GM21723 (cell line): ENCODE measurements around the gene TOP3A.
"Not testable (repeated sequence)": the region's sequence is repeated elsewhere in the genome, so short reads cannot be mapped to it uniquely, and the experiment has no call there.

Source experiments
- ATAC-seq: cut with Tn5 transposase; IDR thresholded peaks from one replicate; pipeline ENCODE4 v1.9.1; 2021; ENCODE audit warnings: mild to moderate bottlenecking, moderate library complexity; ENCODE audit not compliant: unreplicated experiment

Gene TOP3A, protein sequence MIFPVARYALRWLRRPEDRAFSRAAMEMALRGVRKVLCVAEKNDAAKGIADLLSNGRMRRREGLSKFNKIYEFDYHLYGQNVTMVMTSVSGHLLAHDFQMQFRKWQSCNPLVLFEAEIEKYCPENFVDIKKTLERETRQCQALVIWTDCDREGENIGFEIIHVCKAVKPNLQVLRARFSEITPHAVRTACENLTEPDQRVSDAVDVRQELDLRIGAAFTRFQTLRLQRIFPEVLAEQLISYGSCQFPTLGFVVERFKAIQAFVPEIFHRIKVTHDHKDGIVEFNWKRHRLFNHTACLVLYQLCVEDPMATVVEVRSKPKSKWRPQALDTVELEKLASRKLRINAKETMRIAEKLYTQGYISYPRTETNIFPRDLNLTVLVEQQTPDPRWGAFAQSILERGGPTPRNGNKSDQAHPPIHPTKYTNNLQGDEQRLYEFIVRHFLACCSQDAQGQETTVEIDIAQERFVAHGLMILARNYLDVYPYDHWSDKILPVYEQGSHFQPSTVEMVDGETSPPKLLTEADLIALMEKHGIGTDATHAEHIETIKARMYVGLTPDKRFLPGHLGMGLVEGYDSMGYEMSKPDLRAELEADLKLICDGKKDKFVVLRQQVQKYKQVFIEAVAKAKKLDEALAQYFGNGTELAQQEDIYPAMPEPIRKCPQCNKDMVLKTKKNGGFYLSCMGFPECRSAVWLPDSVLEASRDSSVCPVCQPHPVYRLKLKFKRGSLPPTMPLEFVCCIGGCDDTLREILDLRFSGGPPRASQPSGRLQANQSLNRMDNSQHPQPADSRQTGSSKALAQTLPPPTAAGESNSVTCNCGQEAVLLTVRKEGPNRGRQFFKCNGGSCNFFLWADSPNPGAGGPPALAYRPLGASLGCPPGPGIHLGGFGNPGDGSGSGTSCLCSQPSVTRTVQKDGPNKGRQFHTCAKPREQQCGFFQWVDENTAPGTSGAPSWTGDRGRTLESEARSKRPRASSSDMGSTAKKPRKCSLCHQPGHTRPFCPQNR

DNA sequence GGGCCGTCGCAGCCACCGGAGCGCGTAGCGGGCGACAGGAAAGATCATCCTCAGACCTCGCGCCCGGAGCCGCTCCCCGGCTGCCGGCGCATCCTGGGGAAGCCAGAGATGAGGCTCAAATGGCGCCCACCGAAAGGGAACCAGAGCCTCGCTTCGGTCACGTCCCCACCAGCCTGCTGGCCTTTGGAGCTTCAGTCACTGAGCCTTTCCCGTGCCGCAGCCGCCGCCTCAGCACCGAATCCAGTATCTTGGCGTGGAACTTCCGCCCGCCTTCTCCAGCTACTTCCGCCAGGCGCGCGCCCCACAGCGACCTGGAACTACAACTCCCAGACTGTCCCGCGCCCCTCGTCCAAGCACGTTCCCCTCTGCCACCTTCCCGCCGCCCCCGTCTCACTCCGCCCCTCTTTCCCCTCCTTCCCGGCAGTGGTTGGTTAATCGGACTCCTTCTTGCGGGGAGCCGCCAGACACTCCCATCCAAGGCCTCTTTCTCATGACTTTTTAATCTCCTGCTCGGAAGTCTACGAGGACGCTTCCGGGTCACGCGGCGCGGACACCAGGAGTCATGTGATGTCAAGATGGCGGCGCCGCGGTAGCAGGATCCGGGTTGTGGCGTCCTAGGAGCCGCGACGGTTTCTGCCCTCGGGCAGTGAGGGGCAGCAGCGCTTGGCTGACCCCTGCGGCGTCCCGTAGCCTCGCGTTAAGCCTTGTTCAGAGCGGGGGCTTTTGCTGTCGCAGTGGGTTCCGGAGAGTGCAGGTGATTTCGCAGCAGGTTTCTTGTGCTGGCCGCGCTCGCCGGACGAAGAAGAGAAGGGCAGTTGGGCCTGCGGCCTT lies at the start of gene TOP3A, which contains the start of gene SMCR8:
TSS of gene TOP3A (minus strand) at position 264 of the 831 bp plus-strand sequence. CDS start at position 48, 216 bp downstream.
TSS of gene SMCR8 (plus strand) at position 563 of the 831 bp plus-strand sequence. CDS start 497 bp downstream, outside the sequence.
- ATAC-seq: peak; percentile 81

DNA sequence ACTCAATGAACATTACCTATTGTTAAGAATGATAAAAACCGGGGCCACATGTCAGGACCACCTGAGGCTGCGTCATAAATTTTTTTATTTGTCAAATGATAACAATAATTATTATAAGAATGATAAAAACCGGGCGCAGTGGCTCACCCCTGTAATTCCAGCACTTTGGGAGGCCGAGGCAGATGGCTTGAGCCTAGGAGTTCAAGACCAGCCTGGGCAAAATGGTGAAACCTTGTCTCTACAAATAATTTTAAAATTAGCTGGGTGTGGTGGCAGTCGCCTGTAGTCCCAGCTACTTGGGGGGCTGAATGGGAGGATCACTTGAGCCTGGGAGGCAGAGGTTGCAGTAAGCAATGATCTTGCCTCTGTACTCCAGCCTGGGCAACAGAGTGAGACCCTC lies 49.4 kb upstream of the TOP3A start:
- no peak for ATAC-seq

DNA sequence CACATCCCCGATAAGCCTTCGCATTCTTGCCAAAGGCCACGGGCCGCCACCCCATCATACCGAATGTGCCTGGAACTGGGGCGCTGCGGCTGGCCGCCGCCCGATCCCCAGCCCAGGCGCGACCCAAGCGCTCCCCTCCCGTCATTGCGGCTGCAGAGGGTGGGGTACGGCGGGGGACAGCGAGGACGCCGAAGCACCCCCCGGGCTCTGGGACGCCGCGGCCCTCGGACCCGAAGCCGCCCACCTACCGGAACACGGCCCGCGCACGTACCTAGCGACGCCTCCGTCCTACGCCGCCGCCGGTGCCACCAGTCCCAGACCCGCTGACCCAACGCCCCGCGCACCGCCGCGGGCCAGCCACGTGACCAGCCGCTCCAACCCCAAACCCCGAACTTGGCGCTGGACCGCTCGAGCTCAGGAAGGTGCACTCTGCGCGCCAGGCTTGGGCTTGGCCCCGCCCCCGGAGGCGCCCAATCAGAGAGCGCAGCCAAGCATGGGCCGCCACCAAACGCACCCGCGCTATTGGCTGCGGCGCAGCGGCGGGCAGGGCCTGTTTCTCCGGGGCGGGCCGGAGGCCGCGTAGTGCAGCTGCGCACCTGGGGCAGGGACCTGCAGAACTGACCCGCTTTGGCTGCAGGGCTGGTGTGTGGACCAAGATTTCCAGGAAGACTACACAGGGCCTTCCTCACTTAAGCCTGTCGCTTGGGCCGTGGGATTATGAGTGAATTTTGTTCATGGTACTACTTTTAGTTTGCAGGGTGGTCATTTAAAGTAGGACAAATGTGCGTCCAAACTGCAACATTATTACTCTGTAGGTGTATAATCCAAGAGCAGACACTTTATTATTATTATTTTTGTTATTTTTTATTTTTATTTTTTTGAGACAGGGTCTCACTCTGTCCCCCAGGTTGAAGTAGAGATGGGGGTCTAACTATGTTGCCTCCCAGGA lies 48.6 kb upstream of the TOP3A start, which contains the start of gene SHMT1:
TSS of gene SHMT1 (minus strand) at position 450 of the 949 bp plus-strand sequence. CDS start 7,569 bp downstream, outside the sequence.
- ATAC-seq: peak; percentile 95

DNA sequence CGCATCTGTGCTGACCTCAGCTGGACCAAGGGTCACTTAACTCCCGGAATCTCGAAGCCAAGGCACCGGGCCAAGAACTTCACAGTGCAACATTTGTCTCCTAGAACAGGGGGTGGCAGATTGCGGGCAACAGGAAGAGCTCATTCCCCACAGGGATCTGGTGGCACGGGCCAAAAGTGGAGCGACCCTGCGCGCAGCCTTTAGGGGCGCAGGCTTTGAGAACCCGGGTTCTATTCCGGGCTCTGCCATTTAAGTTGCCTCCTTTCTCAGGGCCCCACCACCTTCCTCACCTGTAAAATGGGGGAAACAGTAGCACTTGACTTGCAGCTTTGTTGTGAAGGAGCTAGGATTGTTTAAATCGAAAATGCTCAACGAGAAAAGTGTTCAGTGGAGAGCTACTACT lies 47.9 kb upstream of the TOP3A start:
- ATAC-seq: peak; percentile 7

DNA sequence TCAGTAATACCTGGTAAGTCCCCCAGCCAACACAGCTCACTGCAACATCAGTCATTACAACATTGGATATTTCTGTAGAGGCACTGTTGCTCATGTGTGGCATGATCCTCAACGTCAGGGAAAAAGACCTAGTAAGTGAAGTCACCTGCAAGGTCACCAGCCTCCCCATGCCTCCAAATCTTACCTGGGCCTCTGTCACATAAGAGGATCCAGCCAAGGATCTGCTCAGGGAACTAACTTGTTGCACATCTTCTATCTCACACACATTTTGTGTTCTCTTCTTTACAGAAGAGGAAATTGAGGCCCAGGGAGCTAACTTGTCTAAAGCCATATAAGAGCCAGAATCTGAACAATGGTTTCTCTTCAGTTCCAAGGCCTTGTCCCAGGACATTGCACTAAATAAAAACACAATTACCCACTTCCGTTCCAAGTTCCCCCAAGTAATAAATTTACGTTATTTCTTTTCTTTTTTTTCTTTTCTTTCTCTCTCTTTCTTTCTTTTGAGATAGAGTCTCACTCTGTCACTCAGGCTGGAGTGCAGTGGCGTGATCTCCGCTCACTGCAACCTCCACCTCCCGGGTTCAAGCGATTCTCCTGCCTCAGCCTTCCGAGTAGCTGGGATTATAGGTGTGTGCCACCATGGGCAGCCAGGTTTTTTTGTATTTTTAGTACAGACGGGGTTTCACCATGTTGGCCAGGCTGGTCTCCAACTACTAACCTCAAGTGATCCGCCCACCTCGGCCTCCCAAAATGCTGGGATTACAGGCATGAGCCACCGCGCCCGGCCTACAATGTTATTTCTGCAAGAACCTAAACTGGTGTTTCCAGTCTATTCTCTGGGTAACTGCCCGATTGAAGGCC lies 47.3 kb upstream of the TOP3A start:
- ATAC-seq: no peak

DNA sequence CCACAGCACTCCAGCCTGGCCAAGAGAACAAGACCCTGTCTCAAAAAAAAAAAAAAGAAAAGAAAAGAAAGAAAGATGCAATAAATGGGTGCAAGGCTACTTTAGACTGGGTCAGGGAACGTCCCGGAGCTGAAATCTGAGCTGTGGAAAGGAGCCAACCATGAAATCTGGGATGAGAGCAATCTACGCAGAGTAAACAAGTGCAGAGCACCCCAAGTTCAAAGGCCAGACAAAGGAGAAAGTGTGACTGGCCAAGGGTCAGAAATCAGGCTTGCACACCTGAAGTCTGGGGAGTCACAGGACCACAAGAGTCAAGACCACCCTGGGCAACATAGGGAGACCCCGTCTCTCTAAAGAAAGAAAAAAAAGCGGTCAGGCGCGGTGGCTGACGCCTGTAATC lies 45.7 kb upstream of the TOP3A start:
- no peak for ATAC-seq

DNA sequence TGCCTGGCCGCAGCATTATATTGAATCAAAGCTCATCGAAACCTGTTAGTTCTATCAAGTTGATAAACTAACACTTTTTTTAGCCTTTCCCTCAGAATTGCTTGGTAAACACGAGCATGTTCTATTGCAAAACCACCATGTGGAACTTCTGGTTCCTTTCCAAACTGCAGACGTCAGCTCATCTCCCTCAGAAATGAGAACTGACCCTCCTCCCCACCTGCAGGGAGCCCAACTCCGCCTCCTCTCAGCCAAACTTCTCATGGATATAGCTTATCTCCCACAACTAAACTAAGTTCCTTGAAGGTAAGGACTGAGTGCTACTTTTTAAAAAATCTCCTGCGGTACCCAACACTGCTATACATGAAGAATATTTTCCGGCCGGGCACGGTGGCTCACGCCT lies 41.8 kb upstream of the TOP3A start:
- ATAC-seq: no peak

DNA sequence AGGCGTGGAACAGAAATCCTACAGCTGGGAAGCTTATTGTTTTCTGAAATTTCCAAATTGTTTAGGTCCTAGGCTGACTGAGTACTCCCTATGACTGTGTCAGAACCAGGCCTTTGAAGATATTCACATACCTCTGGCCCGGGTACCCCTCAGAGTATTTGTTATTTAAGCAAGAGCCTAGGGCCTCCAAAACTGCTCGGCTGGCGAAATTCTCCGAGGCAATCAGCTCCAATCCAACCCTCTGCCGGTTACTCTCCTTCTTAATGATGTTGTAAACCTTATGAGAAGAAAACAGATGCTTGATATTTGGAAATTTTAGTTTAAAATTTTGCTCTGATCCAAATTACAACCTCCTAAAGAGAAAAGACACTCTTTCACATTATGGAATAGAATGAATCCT lies 38.7 kb upstream of the TOP3A start:
- no peak for ATAC-seq

DNA sequence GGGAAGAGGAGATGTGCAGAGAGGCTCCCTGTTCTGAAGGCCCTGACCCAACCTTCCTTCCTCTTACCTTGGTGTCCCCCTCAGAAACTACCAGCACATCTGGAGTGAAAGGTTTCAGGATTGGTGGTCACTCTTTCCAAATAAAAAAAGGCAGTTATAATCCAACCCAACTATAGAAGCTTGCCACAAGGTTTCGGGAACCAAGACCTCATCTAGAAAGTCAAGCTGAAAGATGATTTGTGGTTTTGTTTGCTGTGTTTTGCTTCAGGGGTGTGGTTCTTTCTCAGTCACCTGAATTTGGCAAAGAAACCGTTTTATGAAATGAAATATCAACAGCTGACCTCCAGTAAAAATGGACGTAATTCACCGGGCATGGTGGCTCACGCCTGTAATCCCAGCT lies 29.2 kb upstream of the TOP3A start:
- no peak for ATAC-seq

DNA sequence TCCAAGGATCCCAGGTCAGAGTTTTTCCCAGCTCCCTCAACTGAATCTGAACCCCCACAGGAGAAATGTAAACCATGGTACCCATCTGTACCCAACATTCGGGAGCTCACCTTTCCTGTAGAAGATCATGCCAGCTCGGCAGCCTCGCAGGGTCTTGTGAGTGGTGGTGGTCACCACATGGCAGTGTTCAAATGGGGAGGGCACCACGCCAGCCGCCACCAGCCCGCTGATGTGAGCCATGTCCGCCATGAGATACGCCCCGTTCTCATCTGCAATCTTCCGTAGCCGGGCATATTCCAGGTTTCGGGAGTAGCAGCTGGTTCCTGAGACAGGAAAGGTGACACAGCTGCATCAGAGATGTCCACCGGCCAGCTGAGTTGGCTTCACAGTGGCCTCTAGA lies 25.1 kb upstream of the TOP3A start:
- no peak for ATAC-seq

DNA sequence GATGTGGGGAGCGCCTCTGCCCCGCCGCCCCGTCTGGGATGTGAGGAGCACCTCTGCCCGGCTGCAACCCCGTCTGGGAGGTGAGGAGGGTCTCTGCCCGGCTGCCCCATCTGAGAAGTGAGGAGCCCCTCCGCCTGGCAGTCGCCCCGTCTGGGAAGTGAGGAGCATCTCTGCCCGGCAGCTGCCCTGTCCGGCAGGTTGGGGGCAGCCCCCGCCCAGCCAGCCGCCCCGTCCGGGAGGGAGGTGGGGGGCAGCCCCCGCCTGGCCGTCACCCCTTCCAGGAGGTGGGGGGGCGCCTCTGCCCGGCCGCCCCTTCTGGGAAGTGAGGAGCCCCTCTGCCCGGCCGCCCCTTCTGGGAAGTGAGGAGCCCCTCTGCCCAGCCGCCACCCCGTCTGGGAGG lies 23.4 kb upstream of the TOP3A start:
- ATAC-seq: not testable (repeated sequence)

DNA sequence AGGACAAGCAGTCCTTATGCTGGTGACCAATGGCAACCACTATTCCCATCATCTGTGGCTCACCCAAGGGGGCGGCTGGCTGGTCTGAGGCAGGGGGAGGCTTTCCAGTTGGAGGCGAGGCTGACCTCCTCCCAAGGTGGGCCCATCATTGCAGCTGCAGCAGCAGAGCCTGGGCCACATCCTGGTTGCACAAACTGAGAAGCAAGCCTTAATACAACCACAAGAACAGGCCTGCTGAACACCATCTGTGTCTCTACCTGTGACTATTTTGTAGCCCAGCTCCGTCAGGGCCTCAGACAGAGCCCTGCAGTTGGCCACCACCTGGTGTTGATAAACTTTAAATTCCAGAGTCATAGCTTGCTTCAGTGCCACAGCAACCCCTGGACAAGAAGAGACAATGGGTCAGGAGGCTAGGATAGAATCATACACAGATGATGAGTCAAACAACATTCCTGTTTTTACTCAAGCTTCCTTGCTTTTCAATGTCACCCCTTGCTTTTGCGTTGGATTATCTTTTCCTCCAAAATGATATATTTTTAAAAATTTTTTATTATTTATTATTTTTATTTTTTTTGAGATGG lies 18.2 kb upstream of the TOP3A start:
- ATAC-seq: no peak

DNA sequence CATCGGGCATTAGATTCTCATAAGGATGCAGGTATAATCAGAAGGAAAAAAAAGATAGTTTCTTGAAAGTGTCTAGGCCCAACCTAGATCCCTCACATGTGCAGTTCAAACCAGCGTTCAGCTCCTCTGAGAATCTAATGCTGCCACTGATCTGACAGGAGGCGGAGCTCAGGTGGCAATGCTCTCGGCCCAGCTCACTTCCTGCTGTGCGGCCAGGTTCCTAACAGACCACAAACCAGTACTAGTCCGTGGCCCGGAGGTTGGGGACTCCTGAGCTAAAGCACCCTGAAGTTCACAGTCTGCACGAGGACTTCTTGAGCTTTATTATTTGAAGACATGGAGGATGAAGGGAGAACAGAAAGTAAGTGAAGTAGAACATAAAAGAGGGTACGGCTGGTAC lies 17.1 kb upstream of the TOP3A start:
- no peak for ATAC-seq

DNA sequence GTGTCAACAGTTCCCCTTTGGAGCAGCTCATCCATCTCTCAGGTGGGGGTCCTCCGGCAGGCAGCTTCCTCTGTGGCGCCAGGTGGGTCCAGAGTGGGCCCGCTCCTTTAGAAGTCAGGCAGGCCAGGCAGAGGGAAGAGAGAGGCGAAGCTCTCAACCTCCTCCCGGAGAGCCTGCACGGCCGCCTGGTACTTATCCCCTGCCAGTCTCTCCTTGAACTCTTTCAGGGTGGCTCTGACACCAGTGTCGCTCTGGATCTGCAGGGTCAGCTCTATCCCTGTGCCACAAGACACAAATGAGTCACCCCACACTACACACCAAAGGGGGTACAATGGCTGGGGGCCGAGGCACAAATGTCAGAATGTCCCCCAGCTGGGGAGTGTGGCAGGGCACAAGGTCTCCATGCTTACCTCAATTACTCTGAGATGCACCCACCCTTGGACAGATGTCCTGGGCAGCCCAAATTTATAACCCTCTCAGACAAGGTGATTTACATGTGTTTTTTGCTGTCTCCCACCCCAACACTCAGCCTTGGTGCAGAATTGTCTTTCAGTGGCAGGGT lies 13.9 kb upstream of the TOP3A start:
- ATAC-seq: no peak

DNA sequence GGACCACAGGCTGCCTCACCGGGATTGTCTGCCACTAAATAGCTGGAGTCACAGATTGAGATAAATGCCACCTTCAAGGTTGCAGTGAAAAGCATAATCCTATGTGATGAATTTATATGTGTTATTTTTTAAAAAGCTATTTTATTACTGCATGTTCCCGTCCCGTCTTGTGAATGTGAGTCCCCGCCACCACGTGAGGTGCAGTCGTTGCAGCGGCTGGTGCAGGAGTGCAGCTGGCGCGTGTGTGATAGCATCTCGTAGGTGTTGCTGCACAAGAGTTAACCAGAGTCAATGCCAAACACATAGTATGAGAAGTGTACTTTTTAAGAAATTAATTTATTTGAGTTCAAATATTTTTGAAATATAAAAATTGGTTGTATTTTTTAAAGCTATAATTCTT lies 12.8 kb upstream of the TOP3A start:
- ATAC-seq: no peak

DNA sequence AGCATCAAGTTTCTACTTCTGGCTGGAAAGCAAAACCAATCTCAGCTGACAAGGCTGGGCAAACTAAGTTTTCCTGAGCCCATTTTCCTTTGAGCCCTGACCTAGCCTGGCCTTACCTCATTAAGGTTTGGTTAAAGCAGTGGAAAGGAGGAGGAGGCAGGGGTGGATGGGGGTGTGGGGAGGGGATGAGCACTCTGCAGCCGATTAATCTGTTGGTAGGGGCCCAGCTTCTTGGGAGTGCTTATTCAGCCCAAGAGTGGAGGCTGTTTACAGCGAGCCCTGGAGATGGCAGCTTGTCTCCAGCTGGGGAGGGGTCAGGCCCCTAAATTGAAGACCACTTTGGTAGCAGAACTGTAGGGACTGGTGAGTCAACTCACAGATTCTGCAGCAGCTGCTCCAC lies 12.3 kb upstream of the TOP3A start:
- no peak for ATAC-seq

DNA sequence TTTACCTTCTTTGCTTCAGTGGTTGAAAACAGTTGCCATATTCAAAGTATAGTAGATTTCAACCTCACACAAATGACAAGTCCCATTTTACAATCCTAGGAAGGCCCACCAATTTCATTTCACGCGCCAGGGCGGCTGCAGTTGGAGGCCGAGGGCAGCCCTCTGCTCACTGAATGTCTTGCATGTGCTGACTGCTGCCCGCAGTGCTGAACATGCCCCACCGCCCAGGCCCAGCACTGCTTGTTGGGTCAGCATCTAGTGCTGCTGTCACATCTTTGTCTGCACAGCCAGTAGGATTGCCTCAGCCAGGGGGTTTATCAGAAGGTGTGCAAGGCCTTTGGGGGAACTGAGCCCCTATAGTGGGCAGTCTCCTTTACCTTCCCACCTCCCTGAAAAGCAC lies 11.8 kb upstream of the TOP3A start:
- ATAC-seq: no peak

DNA sequence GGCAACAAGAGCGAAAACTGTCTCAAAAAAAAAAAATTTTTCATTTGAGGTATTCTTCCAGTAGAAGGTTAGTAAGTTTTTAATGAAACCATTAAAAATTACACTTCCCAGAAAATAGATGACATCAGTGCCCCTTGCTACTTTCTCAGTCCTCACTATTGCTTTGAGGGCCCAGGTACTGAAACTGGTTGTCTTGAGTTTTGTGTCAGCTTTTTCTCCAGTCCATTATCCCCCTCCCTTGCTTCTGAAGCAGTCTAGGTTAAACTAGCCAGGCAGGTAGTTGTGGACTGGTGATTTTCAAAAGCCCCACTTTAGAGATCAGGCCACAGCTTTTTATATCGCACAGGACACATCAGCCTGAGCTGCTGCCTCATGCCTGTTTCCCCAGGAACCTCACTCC lies 11.2 kb upstream of the TOP3A start:
- no peak for ATAC-seq
